HG02938 (cell line): Measurements from ENCODE around the gene ITGBL1.

ENCODE experiments used
- ATAC-seq: cut with Tn5 transposase; IDR thresholded peaks from one replicate; pipeline ENCODE4 v1.9.1; 2021; ENCODE audit warnings: mild to moderate bottlenecking, moderate library complexity; ENCODE audit not compliant: unreplicated experiment

The ITGBL1 gene

GRCh38 chr13:101452519-101453485 is at the start of gene ITGBL1:
Gene ITGBL1 (plus strand): TSS chr13:101452675. CDS start chr13:101452834, 159 bp downstream.
- ATAC-seq, result peak; percentile 91

- ATAC-seq, result no peak
Observed at GRCh38 chr13:101406791-101407190, 45.7 kb upstream of the ITGBL1 start.

- ATAC-seq, result no peak
Observed at GRCh38 chr13:101408154-101408553, 44.3 kb upstream of the ITGBL1 start.

- ATAC-seq, result no peak
Observed at GRCh38 chr13:101408992-101409656, 43.4 kb upstream of the ITGBL1 start.

GRCh38 chr13:101412076-101412475 is 40.4 kb upstream of the ITGBL1 start:
- no peak for ATAC-seq

- ATAC-seq, result peak; percentile 77
Observed at GRCh38 chr13:101415358-101416174, 36.9 kb upstream of the ITGBL1 start.

- ATAC-seq, result no peak
Observed at GRCh38 chr13:101416181-101417042, 36.1 kb upstream of the ITGBL1 start, which contains the start of gene NALCN. Gene NALCN (minus strand): TSS chr13:101416508. CDS start chr13:101399126, 17,382 bp downstream.

GRCh38 chr13:101417043-101417406 is 35.5 kb upstream of the ITGBL1 start:
- no peak for ATAC-seq

GRCh38 chr13:101417501-101417900 is 35.0 kb upstream of the ITGBL1 start:
- ATAC-seq, result no peak

GRCh38 chr13:101423872-101424271 is 28.6 kb upstream of the ITGBL1 start:
- ATAC-seq, result no peak

GRCh38 chr13:101424381-101425155 is 27.9 kb upstream of the ITGBL1 start:
- ATAC-seq, result no peak

- ATAC-seq, result no peak
Observed at GRCh38 chr13:101425156-101425471, 27.4 kb upstream of the ITGBL1 start.

- no peak for ATAC-seq
Observed at GRCh38 chr13:101425623-101426022, 26.9 kb upstream of the ITGBL1 start.

- no peak for ATAC-seq
Observed at GRCh38 chr13:101429733-101430132, 22.7 kb upstream of the ITGBL1 start.

- ATAC-seq, result no peak
Observed at GRCh38 chr13:101433895-101434294, 18.6 kb upstream of the ITGBL1 start.

- ATAC-seq, result no peak
Observed at GRCh38 chr13:101434486-101434885, 18.0 kb upstream of the ITGBL1 start.

- ATAC-seq, result no peak
Observed at GRCh38 chr13:101447852-101448251, 4.6 kb upstream of the ITGBL1 start.

GRCh38 chr13:101449790-101450748 is 2.4 kb upstream of the ITGBL1 start:
- ATAC-seq, result no peak
